Fibroblast of villous mesenchyme (primary cell): Measurements from ENCODE around the gene HDAC10. TPM values are rescaled to one million over a fixed set of nuclear protein-coding genes. Genes with fewer than 3 reads are reported as not detected.

ENCODE experiments used
- DNase-seq: peaks from one replicate; pipeline ENCODE4 v3.0.0-alpha.2; 2010; ENCODE audit warnings: low read depth
- H3K4me3 ChIP-seq: 2 replicates; pipeline ENCODE4 v1.5.1; 2011; ENCODE audit warnings: low read depth, mild to moderate bottlenecking, low read length
- total RNA-seq: library from RNA; depleted of rRNA; stranded (reverse); fragments of >200 nt; gene quantifications from 2 replicates; pipeline ENCODE4 v1.2.3, GENCODE V29; 2012
- TF ChIP-seq, protein P1 (sequence below): IDR thresholded peaks from 2 replicates; pipeline ENCODE4 v1.5.1; 2012; ENCODE audit warnings: low read depth, mild to moderate bottlenecking, low read length; ENCODE audit not compliant: insufficient read depth

Gene HDAC10
- total RNA-seq, 1 donor, result 19.4 TPM

DNA sequence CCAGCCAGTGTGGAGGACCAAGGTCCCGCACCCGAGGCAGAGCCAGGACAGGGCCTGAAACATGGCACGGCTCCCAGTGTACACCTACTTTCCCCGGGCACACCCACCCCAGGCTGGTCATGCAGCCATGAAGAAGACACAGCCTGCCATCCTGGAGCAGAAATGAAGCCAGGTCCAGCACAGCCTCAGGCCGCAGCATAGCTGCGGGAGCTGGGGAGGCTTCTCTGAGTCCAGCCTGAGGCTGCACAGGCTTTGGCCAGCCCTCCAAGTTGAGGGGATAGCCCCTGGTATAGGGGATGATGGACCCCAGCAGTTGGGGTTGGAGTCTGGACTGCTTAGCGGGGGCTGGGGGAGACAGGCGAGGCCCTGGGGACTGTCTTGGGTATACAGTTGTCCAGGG is 2.9 kb upstream of the HDAC10 start:
- H3K4me3 ChIP-seq, result no peak overlapping the region
- DNase-seq, result no peak
- TF ChIP-seq, protein P1, sequence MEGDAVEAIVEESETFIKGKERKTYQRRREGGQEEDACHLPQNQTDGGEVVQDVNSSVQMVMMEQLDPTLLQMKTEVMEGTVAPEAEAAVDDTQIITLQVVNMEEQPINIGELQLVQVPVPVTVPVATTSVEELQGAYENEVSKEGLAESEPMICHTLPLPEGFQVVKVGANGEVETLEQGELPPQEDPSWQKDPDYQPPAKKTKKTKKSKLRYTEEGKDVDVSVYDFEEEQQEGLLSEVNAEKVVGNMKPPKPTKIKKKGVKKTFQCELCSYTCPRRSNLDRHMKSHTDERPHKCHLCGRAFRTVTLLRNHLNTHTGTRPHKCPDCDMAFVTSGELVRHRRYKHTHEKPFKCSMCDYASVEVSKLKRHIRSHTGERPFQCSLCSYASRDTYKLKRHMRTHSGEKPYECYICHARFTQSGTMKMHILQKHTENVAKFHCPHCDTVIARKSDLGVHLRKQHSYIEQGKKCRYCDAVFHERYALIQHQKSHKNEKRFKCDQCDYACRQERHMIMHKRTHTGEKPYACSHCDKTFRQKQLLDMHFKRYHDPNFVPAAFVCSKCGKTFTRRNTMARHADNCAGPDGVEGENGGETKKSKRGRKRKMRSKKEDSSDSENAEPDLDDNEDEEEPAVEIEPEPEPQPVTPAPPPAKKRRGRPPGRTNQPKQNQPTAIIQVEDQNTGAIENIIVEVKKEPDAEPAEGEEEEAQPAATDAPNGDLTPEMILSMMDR, result no peak

DNA sequence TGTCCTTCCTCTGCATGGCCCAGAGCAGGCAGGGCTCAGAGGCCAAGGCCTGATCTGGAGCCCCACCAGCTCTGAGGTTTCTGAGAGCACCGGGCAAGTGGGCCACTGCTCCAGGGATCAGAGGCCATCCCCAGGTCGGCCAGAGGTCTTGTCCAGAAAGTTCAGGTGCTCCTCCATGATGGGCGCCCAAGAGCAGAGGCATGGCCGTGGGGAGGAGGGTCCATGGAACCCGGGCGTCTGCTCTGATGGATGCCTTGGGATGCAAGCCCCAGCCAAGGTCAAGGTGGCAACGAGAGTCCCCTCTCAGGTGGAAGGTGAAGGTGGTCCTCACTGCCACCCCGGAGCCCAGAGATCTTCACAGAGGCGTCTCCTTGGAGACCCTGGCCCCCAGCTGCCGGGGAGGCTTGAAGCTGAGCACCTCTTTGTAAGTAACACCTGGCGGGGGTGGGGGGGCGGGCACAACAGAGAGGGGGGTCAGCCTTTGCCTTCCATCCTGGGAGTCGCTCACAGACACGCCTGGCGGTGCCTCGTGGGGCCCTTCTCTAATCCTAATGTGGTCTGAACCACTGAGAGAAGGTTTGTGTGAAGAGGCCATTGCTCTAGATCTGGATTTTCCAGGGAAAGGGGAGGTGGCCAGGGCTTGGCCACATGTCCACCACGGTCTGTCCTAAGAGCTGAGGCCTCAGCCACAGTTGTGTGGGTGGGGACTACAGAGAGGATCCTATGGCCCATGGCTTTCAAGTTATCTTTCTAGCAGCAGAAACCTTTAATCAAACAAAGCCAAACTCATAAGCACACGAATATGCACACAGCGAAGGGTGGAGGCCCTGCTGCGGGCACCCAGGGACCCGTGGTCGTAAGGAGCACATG is 2.2 kb upstream of the HDAC10 start:
- DNase-seq, result no peak
- H3K4me3 ChIP-seq, result no peak overlapping the region
- TF ChIP-seq, protein P1, result no peak

DNA sequence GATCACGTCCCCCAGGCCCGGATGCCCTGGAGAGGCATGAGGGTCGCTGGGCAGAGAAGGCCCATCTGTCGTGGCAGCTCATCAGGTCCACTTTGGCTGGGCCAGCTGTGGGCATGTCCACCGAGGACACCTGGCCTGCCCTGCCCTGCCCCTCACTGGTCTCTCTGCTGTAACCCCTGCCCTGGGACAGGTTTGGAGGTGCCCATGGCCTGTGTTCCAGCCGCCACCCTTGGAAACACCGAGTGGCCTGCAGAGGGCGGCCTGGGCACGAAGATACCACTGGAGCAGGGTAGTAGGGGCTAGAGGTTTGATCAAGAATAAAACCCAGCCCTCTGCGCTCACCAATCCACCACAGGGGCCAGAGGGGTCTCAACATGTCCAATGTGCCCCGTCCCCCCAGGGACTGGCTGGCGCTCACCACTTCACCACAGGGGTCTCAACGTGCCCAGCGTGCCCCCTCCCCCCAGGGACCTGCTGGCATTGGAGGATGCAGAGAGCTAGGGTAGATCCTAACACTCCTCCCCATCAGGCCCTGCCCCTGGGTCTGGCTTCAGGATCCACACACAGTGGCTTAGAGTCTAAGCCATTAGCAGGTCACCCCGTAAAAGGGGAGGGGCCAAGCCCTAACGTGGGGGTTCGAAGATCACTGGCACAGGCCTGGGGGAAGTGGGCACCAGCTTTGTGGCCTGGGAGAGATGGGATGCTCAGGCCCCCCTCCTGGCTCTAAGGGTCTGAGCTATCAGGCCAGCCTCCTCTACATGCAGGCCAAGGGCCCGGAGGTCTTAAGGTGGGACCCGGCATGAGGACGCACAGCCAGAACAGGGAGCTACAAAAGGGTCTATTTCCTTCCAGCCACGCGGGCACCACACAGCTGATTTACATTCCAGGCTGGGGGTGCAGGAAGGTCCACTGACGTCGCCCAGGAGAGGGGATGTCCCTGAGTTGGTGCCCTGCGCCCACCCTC is 1.3 kb upstream of the HDAC10 start:
- H3K4me3 ChIP-seq, result no peak overlapping the region
- TF ChIP-seq, protein P1, result peak; percentile 68
- DNase-seq, result peak; percentile 62

DNA sequence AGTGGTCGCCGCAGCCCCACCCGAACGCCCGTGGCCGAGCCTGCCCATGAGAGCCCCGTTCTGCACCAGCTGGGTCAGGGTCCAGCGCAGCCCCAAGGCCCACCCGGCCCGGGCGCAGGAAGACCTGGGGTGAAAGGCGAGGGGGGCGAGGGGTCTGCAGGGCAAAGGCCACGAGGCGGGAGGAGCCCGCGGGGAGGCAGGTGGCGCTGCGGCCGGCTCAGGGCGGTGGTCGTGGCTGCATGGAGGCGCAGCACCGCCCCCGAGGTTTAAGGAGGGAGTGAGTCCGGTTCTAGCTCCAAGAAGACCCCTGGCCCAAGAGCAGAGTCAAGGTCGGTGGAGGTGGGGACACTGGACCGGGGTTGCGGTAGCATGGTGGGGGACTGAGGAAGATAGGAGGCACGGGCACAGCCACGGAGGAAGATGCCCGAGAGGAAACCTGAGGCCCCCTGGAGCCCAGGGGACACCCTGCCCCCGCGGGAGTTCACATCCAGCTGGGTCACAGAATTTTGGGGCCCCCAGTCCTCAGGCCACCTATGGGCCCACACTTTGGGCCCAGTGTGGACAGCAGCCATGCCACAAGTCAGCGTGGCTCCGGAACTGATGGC is 514 bp upstream of the HDAC10 start:
- TF ChIP-seq, protein P1, result no peak
- DNase-seq, result no peak
- peak overlapping the region; percentile 76 for H3K4me3 ChIP-seq

DNA sequence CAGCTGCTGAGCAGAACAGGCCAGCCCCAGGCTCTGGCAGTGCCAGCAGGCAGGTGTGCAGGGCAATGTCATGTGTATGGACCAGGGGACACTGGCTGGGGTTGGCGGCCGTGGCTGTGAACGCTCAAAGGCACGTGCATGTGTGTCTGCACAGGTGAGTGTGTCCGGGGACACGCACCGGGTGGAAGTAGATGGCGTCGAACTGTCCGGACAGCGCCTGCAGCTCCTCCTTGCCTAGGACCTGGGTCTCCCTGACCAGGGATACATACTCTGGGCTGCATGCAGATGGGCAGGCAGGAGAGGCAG is 863 bp downstream of the HDAC10 start:
- TF ChIP-seq, protein P1, result no peak

DNA sequence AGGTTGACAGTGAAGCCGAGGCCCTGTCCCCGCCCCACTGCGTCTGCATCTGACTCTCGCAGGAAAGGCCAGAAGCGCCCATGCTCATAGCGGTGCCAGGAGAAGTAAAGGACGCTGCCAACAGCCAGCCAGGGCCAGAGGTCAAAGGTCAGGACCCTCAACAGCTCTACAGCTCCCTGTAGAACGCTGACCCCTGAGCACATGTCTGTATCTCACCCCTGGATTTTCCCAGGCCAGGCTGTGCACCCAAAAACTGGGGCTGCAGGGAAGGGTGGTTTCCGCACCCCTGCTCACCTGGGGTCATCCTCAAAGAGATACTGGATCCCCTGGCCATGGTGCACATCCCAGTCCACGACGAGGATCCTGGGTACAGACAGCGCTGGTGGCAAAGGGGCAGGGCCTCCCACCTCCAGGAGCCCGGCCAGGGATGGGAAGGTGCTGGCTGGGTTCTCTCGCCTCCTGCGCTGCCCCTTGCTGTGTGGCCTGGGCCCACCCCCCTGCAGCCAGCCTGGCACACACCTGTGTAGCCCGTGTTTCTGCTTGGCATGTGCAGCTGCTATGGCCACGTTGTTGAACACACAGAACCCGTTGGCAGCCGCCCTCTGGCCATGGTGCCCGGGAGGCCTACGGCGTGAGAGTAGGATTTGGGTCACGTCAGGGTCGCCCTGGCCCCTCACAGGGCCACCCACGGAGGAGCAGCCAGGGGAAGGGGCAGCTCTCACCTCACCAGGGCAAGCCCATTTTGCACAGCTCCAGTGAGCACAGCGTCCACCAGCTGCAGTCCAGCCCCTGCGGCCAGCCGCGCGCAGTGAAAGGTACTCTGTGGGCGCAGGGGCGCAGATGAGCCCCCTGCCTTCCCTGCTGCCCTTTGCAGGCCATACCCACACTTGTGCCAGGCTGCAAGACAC is 1.5 kb downstream of the HDAC10 start:
- DNase-seq, result no peak
- peak overlapping the region; percentile 76 for H3K4me3 ChIP-seq
- TF ChIP-seq, protein P1, result no peak

More for the DNA sequence above, 863 bp downstream of the HDAC10 start:
- peak overlapping the region; percentile 76 for H3K4me3 ChIP-seq
- DNase-seq, result no peak
